Fibroblast of the conjunctiva (primary cell): ENCODE data around the gene AK5.

Source experiments
- DNase-seq: peaks from one replicate; pipeline ENCODE4 v3.0.0-alpha.2; 2010; ENCODE audit warnings: low read depth

AK5 gene

DNA sequence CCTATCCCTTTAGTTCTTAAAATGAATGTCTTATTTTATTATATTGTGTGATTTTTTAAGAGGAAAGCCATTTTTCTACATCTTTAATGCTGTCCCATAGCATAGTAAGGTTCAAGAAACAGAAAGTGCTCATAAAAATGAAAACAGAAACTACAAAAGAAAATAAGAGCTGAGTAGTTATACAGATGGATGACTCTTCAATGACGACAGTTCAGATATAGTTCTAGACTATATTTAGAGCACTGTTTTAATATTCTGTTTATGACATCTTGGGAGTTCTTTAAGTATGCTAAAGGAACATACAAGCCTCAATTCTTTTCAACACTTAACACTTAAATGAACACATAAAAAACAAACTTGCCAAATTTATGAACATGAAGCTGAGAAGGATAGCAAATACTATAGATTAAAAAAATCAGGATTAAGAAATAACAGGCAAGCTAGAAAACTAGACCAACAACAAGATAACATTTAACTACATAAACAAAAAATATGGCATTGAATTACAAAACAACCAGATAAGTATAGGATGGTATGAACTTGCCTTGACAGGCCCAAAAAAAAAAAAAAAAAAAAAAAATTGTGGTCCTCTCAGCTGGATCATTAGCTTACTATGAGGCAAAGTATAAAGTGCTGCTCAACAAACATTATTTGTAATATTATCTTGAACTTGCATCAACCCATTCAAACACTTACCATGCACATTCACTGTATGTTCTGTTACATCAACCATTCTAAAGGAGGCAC, 312.7 kb downstream of the AK5 start:
- DNase-seq, result no peak

DNA sequence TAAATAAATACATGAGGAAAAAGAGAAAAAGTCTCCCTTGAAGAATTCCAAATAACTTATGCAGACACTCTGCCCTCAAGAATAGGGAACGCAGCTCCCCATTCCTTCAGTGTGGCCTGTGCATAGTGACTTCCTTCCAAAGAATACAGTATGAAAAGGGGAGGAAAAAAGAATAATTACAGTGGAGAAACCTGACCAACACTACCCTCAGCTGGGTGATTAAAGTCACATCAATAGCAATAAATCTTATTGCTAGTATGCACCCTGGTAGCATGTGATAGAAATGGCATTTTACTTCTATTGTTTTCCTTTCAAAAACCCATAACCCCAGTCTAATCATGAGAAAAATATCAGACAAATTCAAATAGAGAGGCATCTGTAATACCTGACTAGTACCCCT, 315.5 kb downstream of the AK5 start:
- DNase-seq, result no peak

DNA sequence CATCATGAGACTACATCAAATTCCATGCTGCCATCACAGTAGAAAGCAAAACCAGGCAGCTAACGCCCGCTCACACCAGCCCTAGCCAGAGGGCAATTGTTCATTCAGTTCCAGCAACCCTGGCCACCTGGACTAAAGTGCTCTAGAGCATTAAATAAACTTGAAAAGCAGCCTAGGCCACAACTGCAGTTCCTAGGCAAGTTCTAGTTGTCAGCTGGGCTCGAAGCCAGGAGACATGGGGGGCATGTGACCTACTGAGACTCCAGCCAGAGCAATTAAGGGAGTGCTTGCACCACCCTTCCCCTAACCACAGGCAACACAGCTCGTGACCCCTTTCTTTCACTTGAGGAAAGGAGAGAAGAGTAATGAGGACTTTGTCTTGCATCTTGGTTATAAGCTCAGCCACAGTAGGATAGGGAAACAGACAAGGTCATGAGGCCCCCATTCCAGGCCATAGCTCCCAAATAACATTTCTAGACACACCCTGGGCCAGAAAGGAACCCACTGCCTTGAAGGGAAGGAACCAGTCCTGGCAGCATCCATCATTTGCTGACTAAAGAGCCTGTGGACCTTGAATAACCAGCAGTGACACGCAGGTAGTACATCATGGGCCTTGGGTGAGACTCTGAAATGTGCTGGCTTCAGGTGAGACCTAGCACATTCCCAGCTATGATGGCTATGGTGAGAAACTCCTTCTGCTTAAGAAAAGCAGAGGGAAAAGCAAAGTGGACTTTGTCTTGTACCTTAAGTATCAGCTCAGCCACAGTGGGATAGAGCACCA, 323.6 kb downstream of the AK5 start:
- DNase-seq, result peak; percentile 35

DNA sequence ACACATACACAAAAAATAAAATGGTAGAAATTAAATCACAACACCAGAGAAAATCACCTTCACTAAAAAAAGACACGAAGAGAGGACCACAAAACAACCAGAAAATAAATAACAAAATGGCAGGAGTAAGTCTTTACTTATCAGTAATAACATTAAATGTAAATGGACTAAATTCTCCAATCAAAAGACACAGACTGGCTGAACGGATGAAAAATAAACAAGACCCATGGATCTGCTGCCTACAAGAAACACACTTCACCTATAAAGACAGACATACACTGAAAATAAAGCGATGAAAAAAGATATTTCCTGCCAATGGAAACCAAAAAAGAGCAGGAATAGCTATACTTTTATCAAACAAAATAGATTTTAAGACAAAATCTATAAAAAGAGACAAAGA, 327.1 kb downstream of the AK5 start:
- no peak for DNase-seq
